GM19324 (cell line): Measurements from ENCODE around the gene UHRF2.

Experiments used
- ATAC-seq: cut with Tn5 transposase; IDR thresholded peaks from one replicate; pipeline ENCODE4 v1.9.1; 2021; ENCODE audit warnings: mild to moderate bottlenecking, moderate library complexity; ENCODE audit not compliant: unreplicated experiment, low FRiP score

Gene UHRF2

DNA sequence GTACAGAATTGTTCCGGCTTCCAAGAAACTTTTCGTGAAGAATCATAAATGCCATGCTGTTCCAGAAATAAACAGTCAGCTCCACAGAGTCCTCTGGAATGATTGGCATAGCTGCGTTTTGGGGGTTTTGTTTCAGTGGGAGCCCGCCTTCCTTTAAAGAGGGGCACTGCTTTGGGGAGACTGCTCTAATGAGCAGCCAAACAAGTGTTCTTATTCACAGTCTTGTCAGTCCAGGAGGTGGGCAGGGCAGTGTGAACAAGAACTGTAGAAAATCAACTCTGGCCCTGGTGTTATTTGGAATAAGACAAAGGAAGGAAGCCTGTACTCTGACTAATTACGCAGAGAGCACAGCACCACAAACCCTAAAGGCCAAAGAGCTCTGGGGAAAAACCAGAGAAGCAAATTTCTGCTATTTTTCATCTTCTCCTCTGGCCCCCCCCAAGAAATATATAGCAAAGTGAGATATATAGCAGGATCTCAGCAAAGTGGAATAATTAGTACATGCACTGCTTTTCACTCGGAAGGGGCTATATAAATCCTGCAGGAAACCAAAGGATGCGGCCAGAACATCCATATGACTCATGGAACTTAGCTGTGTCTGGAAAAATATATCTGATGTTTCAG lies 139.6 kb downstream of the UHRF2 start:
- ATAC-seq = no peak

GRCh38 chr9:6553866-6554265 lies 140.9 kb downstream of the UHRF2 start:
- ATAC-seq = no peak
